ENCODE measurements around the gene MYO1D. TPM values are rescaled to one million over a fixed set of nuclear protein-coding genes. Genes with fewer than 3 reads are reported as not detected.

The MYO1D gene
- total RNA-seq, 1 donor from 2014 or later: 18.0 TPM

DNA sequence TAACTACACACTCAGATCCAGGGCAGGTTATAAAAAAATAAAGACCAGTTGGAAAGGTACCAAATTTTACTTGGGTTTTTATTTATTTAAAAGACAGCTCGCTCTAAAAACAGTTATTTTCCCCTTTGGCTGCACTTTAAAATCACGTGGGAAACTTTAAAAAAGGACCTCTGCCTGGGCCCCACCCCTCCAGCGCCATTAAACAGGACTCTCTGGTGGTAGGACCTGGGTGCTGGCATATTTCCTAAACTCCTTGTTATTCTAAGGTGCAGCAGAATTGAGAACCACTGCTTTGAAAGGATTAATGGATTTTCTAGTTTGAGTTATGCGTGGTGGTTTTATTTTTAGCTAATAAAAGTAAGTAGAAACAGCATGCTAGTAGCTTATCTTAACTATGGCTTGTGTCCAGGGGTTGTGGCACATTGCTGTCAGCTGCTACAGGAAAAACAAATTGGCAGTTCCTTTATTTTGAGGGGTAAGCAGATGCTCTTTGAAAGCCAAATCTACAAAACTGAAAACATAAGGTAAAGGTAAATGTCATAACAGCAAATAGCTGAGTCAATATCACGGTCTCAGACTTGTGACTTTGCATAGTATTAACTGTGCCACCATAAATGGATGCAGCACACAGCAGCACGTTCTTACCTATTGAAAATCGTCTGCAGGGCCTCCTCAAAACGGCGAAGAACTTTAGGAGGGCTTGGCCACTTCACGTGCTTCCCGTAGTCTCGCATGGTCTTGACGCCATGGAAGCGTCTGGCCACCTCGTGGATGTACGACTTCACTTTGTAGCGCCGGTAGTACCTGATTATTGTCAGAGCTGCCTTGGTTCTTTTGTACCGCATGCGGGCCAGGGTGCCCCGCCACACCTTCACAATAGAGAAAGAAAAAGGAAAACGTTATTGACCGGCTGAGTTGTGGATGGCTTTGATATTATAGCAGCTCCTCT is 218.2 kb downstream of the MYO1D start:
- Mint-ChIP-seq H3K4me1 (ENCODE audit: low read depth, unreplicated experiment) (no peaks in the 10 kb centered on the region), H3K27ac (ENCODE audit: unreplicated experiment) (no peak overlapping the region), H3K4me3 (ENCODE audit: unreplicated experiment) (no peak overlapping the region), H3K36me3 (ENCODE audit: low read depth, unreplicated experiment) (peaks cover under 1% of the 10 kb centered on the region), H3K27me3 (ENCODE audit: low read depth, unreplicated experiment) (no peaks in the 10 kb centered on the region), H3K9me3 (ENCODE audit: unreplicated experiment) (no peaks in the 10 kb centered on the region)
- H3K27me3 ChIP-seq (ENCODE audit: insufficient read depth, low read length): no peaks in the 10 kb centered on the region
- no peaks in the 10 kb centered on the region for H3K36me3 ChIP-seq (ENCODE audit: insufficient read depth, low read length)
- no peaks in the 10 kb centered on the region for H3K9me3 ChIP-seq (ENCODE audit: insufficient read depth, low read depth, low read length)
- H3K4me2 ChIP-seq (ENCODE audit: low read length): no peak overlapping the region
- H3K79me2 ChIP-seq (ENCODE audit: insufficient read depth, low read length): no peaks in the 10 kb centered on the region
- H4K20me1 ChIP-seq (ENCODE audit: insufficient read depth, low read length): no peaks in the 10 kb centered on the region
- TF ChIP-seq, protein P1, sequence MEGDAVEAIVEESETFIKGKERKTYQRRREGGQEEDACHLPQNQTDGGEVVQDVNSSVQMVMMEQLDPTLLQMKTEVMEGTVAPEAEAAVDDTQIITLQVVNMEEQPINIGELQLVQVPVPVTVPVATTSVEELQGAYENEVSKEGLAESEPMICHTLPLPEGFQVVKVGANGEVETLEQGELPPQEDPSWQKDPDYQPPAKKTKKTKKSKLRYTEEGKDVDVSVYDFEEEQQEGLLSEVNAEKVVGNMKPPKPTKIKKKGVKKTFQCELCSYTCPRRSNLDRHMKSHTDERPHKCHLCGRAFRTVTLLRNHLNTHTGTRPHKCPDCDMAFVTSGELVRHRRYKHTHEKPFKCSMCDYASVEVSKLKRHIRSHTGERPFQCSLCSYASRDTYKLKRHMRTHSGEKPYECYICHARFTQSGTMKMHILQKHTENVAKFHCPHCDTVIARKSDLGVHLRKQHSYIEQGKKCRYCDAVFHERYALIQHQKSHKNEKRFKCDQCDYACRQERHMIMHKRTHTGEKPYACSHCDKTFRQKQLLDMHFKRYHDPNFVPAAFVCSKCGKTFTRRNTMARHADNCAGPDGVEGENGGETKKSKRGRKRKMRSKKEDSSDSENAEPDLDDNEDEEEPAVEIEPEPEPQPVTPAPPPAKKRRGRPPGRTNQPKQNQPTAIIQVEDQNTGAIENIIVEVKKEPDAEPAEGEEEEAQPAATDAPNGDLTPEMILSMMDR (IDR thresholded peaks at IDR 0.05; ENCODE audit: insufficient read depth, low read depth, low read length): no peak
- no peak for TF ChIP-seq EZH2 (IDR thresholded peaks at IDR 0.05; ENCODE audit: insufficient read depth, low read length)
- H3K4me1 ChIP-seq (ENCODE audit: insufficient read depth, low read length): no peaks in the 10 kb centered on the region
- no peak overlapping the region for H3K27ac ChIP-seq (ENCODE audit: low read depth, low read length)
- no peak for FAIRE-seq
- DNase-seq (ENCODE audit: low read depth): no peak
- no peak overlapping the region for H2AFZ ChIP-seq (ENCODE audit: low read depth, low read length)
- no peak overlapping the region for H3K9ac ChIP-seq (ENCODE audit: low read length)
- H3K4me3 ChIP-seq (ENCODE audit: insufficient read depth, low read depth, low read length): no peak overlapping the region

DNA sequence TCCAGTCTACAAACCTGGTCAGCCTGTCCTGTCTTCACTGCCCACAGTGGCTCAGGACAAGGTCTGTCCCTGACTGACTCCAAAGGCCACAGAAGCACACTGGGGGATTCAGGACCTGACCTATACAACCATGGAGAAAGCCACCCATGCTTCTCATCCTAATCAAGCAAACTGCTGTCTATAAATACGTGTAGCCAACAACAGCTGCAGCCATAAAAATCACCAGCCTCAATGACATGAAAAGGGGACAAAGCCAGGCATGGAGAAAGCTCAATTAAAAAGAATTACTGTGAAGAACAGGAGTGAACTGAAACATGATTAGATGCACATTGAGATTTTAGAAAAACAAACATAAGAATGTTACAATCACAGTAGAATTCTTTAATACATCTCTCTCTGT is 220.0 kb downstream of the MYO1D start:
- Histone ChIP-seq H3K79me2 (ENCODE audit: insufficient read depth, low read length) (no peaks in the 10 kb centered on the region), H3K27me3 (ENCODE audit: insufficient read depth, low read length) (no peaks in the 10 kb centered on the region), H2AFZ (ENCODE audit: low read depth, low read length) (no peak overlapping the region), H3K9me3 (ENCODE audit: insufficient read depth, low read depth, low read length) (no peaks in the 10 kb centered on the region), H3K4me3 (ENCODE audit: insufficient read depth, low read depth, low read length) (no peak overlapping the region), H4K20me1 (ENCODE audit: insufficient read depth, low read length) (no peaks in the 10 kb centered on the region), H3K4me2 (ENCODE audit: low read length) (no peak overlapping the region), H3K36me3 (ENCODE audit: insufficient read depth, low read length) (no peaks in the 10 kb centered on the region), H3K9ac (ENCODE audit: low read length) (no peak overlapping the region), H3K27ac (ENCODE audit: low read depth, low read length) (no peak overlapping the region), H3K4me1 (ENCODE audit: insufficient read depth, low read length) (no peaks in the 10 kb centered on the region)
- Mint-ChIP-seq H3K36me3 (ENCODE audit: low read depth, unreplicated experiment) (peaks cover 2% of the 10 kb centered on the region), H3K27me3 (ENCODE audit: low read depth, unreplicated experiment) (no peaks in the 10 kb centered on the region), H3K4me3 (ENCODE audit: unreplicated experiment) (no peak overlapping the region), H3K4me1 (ENCODE audit: low read depth, unreplicated experiment) (no peaks in the 10 kb centered on the region), H3K9me3 (ENCODE audit: unreplicated experiment) (no peaks in the 10 kb centered on the region), H3K27ac (ENCODE audit: unreplicated experiment) (no peak overlapping the region)
- TF ChIP-seq, protein P1 (IDR thresholded peaks at IDR 0.05; ENCODE audit: insufficient read depth, low read depth, low read length): no peak
- TF ChIP-seq EZH2 (IDR thresholded peaks at IDR 0.05; ENCODE audit: insufficient read depth, low read length): no peak
- FAIRE-seq (no peak), DNase-seq (ENCODE audit: low read depth) (no peak)

DNA sequence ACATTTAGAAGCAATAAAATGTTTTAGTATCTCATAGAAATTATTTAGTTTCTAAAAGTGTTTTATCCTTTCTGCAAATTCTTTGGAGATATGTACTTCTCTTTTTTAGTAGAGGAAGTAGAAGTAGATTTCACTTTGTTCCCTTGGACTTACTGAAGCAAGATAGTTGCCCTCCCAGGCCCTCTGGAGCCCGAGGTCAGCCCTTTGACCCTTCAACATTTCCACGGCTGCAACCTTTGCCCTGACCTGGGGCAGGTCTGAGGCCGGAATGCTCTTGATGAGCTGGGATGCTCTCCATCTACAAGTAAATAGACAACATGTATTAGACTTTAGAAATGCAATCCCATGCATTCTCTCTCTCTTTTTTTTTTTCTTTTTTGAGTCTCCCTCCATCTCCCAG is 222.6 kb downstream of the MYO1D start:
- Histone ChIP-seq H3K27ac (ENCODE audit: low read depth, low read length) (no peak overlapping the region), H3K9me3 (ENCODE audit: insufficient read depth, low read depth, low read length) (no peaks in the 10 kb centered on the region), H2AFZ (ENCODE audit: low read depth, low read length) (no peak overlapping the region), H4K20me1 (ENCODE audit: insufficient read depth, low read length) (no peaks in the 10 kb centered on the region), H3K36me3 (ENCODE audit: insufficient read depth, low read length) (no peaks in the 10 kb centered on the region), H3K27me3 (ENCODE audit: insufficient read depth, low read length) (no peaks in the 10 kb centered on the region), H3K4me2 (ENCODE audit: low read length) (no peak overlapping the region), H3K9ac (ENCODE audit: low read length) (no peak overlapping the region), H3K4me3 (ENCODE audit: insufficient read depth, low read depth, low read length) (no peak overlapping the region), H3K4me1 (ENCODE audit: insufficient read depth, low read length) (no peaks in the 10 kb centered on the region), H3K79me2 (ENCODE audit: insufficient read depth, low read length) (no peaks in the 10 kb centered on the region)
- DNase-seq (ENCODE audit: low read depth) (no peak), FAIRE-seq (no peak)
- peaks cover 9% of the 10 kb centered on the region for H3K36me3 Mint-ChIP-seq (ENCODE audit: low read depth, unreplicated experiment)
- no peak overlapping the region for H3K27ac Mint-ChIP-seq (ENCODE audit: unreplicated experiment)
- H3K9me3 Mint-ChIP-seq (ENCODE audit: unreplicated experiment): no peaks in the 10 kb centered on the region
- H3K27me3 Mint-ChIP-seq (ENCODE audit: low read depth, unreplicated experiment): no peaks in the 10 kb centered on the region
- H3K4me3 Mint-ChIP-seq (ENCODE audit: unreplicated experiment): no peak overlapping the region
- H3K4me1 Mint-ChIP-seq (ENCODE audit: low read depth, unreplicated experiment): no peaks in the 10 kb centered on the region
- TF ChIP-seq EZH2 (IDR thresholded peaks at IDR 0.05; ENCODE audit: insufficient read depth, low read length): no peak
- TF ChIP-seq, protein P1 (IDR thresholded peaks at IDR 0.05; ENCODE audit: insufficient read depth, low read depth, low read length): no peak
